Activated CD4-positive, alpha-beta T cell treated with anti-CD3 and anti-CD28 coated beads, Interleukin-2, Interleukin-6, amounts not matched to agents 100 ng/mL and 50 ng/mL, durations not matched to agents 16 hours and 8 hours (primary cell): Measurements from ENCODE around the gene LCN6.
"Not testable (repeated sequence)": the region's sequence is repeated elsewhere in the genome, so short reads cannot be mapped to it uniquely, and the experiment has no call there.

ENCODE experiments used
- DNase-seq: peaks from one replicate; pipeline ENCODE4 v3.0.0-alpha.2; 2020

LCN6 gene

DNA sequence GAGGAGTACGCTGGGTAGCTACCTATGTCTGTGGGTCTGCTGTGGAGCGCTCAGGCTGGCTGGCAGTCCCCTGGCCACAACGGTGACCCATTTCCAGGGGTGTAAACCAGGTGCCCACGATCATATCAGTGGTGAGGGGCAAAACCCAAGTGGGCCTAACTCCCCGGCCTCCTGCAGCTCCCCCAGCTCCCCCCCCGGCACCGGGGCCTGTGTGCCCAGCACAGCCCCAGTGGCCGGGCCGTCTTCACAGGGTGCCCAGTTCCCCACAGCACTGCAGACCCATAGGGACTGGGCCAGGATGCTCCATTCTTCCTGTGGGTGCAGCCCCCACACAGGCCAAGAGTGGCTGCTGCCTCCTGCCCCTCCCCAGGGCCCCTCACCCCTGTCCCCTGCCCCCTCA is 10.7 kb upstream of the LCN6 start:
- no peak for DNase-seq

DNA sequence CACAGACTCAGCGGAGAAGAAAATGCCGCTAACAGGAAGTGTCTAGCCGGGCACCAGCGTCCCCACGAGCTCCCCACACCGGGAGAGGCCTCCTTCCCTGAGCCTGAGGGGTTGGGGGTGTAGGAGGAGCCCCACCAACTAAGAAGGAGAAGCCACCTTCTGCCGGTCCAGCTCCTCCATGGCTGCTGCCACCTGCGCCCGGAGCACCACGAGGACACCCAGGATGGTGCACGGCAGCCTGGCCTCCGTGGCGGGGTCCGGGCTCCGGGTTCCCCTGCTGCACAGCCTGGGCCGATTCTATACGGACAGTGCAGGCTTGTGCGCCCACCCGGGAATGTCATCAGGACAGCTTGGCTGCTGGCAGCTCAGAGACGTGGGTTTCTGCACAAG is 9.4 kb upstream of the LCN6 start:
- no peak for DNase-seq

DNA sequence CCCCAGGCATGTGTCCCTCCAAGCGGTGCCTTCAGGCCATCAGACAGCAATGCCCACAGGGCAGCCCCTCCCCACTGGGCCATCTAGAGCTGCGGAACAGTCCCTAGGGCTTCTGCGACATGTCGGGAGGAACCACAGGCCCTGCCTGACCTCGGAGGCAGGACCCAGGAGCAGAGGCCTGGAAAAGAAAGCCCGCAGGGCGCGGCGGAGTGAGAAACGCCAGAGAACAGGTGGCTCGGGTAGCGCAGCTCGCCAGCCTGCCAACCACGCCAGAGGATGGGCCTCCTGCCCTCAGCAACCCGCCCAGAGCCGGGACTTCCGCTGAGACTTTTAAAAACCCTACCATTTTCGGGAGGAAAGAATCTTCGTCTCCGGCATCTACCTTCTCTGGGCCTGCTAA is 9.0 kb upstream of the LCN6 start:
- no peak for DNase-seq

DNA sequence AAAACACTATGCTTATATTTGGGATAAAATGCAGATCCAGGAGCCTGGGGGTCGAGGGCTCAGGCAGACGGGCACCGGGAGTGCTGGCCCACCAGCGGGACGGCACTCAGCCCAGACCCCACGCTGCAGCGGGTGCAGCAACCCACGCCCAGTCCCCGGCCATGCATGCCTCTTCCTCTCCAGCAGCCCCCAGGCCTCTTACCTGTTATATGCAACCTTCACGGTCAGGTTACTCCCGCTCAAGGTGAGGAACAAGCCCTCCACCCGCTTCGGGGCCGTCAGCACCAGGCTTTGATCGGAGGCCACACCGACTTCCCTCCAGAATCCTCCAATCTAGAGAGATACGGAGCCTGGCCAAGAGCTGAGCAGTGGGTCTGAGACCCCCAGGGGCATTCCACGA is 8.5 kb upstream of the LCN6 start:
- no peak for DNase-seq

GRCh38 chr9:136756134-136756438 is 7.8 kb upstream of the LCN6 start:
- DNase-seq = no peak

DNA sequence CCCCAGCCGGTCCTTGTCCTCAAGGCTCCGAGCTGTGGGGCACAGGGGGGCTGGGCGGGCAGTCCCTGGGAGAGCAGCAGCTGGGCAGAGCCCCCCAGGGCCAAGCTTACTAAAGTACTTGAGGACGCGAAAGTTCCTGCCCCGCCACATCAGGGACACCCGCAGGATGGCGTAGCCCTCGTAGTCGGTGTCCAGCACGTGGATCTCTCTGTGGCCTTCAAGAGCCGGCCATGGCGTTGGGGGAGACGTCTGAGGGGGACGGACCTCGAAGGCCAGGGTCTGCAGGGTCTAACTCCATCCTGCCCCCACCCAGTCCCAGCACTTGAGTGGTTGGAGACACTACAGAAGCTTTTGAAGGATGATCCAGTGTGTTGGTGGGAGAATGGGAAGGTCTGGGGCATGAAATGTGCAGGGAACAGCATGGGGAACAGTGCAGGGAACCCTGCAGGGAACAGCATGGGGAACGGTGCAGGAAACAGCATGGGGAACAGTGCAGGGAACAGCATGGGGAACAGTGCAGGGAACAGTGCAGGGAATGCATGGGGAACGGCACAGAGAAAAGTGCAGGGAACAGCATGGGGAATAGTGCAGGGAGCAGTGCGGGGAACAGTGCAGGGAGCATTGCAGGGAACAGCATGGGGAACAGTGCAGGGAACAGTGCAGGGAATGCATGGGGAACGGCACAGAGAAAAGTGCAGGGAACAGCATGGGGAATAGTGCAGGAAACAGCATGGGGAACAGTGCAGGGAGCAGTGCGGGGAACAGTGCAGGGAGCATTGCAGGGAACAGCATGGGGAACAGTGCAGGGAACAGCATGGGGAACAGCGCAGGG is 7.2 kb upstream of the LCN6 start:
- not testable (repeated sequence) for DNase-seq

DNA sequence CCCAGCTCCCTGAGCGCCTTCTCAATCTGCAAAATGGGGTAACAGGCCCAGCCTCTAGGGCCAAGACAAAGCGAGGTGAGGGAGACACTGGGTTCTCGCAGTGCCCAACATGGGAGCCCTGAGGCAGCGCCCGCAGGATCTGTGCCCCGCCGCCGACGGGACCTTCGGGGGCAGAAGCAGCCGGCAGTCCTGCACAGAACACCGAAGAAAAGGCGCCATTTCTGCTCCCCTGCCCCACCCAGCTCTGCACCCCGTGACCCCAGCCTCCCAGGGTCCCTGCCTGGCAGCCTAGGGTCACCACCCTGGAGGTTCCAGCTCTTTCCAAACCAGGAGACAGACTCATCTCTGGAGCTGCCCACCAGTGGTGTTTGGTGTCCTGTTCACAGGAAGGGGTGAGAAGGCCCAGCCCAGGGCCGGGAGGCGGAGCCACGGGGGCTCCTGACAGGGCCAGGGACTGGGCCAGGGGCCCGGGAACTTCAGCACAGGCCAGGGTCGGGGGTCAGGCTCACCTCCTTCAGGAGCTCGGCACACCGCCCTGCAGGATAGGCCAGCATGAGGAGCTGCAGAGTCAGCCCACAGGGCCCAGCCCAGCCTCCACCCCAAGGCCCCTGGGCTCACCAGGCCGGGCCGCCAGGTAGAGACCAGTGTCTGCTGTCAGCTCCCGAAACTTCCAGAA is 6.4 kb upstream of the LCN6 start:
- no peak for DNase-seq

GRCh38 chr9:136754059-136754572 is 5.8 kb upstream of the LCN6 start:
- no peak for DNase-seq

DNA sequence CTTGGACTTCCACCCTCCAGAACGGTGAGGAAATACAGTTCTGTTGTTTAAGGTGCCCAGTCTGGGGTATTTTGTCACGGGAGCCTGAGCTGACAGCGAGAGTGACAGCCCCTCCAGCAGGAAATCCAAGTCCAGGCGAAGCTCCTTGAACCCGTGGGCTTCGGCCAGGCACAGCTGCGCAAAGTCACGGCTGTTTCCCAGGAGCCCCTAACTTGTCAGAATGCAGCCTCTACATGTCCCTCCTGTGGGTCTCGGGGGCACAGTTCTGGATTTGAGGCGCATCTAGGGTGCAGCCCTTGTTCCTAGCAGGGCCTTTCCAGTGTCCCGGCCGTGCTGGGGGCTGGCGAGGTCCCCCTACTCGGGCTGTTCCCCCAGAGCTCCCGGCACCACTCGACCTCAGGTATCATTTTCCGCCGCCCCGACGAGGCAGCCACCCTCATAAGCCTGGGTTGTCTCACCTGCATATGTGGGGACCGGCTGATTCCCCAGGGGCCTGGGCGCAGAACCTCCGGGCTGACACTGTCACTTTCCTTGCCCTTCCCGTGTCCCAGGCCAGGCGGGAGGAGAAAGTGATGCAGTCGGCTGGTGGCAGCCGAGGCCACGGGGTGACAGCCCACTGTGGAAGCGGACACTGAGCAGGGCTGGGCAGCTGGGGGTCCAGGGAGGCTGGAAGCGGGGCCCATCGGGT is 5.2 kb upstream of the LCN6 start:
- no peak for DNase-seq

DNA sequence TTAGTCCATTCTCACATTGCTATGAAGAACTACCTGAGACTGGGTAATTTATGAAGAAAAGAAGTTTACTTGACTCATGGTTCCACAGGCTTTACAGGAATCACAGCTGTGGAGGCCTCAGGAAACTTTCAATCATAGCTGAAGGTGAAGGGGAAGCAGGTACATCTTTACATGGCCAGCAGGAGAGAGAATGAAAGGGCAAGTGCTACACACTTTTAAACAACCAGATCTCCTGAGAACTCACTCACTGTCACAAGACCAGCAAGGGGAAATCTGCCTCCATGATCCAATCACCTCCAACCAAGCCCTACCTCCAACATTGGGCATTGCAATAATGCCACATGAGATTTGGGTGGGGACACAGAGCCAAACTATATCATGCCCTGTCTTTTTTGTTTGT is 3.5 kb upstream of the LCN6 start:
- DNase-seq = no peak

DNA sequence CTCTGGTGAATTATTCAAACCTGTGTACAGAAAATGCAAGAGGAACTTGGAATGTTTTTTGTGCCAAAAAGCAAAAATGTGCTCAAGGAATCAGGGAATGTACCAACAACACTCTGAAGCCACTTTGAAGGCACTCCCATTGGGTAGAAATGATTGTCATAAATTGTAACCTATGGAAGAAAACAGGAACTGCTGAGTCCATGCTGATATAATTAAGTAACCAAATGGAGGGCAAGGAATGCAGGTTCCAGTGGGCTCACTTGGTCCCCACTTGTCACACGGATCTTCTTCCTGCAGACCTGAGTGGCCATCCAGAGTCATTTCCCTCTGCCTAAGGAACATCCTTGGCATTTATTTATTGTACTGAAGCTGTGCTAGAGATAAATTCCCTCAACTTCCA is 2.9 kb upstream of the LCN6 start:
- no peak for DNase-seq

DNA sequence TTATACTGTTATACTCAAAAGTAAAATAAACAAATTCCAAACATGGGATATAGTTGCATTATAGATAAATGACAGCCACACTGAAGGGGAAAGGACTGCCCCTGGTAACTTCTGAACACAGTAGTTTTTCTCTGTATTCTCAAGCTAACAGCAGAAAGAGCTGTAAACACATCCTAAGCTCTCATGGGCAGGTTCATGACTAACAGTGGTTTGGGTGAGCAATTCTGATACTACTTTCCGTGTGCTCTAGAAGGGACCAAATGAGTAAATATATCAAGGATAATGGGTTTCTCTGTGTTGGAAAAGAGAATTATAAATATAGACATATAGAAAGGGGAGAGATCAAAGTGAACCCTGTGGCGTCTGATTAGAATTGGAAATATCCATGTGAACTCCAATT is 2.2 kb upstream of the LCN6 start:
- peak; percentile 74 for DNase-seq

DNA sequence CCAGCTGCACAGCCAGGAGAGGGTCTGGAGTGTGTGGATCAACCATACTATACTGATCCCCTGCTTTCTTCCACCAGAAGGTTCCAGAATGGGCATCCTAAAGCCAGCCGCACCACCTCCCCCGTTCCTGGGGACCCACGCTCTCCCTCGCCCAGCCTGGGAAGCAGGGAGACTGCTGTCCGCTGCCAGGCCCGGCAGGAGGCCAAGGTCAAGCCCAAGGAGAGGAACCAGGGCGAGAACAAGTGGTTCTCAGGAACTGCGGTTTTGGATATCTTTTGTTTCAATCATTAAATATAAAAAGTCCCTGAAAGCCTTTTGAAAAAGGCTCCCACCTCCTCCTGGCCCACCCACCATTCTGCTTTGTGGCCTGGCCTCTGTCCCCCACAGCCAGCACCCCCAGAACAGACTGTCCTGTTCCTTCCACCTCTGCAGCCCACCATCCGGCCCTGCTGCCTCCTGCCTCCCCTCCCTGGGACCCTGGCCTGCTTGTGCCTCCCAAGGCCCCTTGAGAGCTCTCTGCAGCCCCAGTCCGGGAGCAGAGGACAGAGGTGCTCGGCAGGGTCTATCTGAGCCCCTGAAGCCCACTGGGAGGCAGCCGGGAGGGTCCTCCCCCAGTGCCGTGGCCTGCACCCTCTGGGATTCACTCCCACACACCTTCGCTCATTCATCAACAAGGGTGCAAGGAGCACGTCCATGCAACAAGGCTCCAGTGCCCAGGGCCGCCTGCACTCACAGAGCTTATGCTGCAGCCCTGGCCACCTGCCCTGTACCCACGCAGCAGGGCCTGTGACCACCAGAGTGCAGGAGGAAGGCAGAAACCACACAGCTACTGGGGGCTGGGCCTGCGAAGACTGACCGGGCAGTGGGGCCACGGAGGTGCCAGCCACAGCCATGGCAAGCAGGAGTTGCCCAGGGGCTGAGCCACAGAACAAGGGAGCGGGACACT is 614 bp upstream of the LCN6 start:
- no peak for DNase-seq

DNA sequence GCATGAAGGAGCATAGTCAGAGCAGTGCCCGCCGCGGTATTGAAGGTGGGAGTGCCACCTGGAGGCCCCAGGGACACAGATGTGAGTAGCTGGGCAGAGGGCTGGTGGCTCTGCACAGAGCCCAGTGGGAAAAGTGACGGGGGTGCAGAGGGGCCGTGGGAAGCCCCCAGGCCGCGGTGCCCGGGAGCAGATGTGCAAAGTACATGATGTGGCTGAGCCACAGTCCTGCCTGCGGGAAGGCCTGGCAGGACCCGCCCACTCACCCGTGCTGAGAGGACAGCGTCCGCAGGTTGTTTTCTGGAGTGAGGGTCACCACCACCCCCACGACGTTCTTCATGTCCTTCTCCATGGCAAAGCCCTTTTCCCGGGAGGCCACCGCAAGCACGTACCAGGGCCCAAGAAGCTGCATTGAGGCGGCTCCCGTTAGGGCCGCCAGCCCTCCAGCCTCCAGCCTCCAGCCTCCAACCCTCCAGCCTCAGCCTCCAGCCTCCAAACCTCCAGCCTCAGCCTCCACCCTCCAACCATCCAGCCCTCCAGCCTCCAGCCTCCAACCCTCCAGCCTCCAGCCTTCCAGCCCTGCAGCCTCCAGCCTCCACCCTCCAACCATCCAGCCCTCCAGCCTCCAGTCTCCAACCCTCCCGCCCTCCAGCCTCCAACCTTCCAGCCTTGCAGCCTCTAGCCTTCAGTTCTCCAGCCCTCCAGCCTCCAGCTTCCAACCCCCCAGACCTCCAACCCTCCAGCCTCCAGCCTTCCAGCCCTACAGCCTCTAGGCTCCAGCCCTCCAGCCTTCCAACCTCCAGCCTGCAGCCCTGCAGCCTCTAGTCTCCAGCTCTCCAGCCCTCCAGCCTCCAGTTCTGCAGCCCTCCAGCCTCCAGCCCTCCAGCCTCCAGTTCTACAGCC is 914 bp downstream of the LCN6 start:
- no peak for DNase-seq

DNA sequence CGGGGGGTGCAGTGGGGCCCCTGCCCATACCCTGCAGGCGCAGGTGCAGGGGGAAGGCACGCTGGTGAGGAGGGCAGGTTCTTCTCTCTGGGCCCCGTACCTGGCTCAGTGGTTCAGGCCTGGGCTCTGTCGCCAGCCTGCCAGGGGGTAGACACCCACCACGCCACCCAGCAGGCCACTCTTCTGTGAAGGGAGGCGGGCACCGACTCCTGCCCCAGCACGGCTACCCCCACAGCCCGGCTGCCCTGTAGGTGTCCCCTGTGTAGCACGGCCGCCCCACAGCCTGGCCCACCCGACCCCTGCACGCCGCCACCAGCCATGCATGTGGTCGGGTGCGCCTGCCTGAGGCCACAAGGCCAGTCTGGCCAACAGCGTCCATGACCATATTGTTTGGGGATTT is 1.7 kb downstream of the LCN6 start:
- DNase-seq = no peak

GRCh38 chr9:136746155-136746490 is 2.2 kb downstream of the LCN6 start:
- DNase-seq = no peak

- no peak for DNase-seq
Measured at GRCh38 chr9:136745389-136746154, 2.8 kb downstream of the LCN6 start.

GRCh38 chr9:136744773-136745172 is 3.6 kb downstream of the LCN6 start:
- DNase-seq = no peak

DNA sequence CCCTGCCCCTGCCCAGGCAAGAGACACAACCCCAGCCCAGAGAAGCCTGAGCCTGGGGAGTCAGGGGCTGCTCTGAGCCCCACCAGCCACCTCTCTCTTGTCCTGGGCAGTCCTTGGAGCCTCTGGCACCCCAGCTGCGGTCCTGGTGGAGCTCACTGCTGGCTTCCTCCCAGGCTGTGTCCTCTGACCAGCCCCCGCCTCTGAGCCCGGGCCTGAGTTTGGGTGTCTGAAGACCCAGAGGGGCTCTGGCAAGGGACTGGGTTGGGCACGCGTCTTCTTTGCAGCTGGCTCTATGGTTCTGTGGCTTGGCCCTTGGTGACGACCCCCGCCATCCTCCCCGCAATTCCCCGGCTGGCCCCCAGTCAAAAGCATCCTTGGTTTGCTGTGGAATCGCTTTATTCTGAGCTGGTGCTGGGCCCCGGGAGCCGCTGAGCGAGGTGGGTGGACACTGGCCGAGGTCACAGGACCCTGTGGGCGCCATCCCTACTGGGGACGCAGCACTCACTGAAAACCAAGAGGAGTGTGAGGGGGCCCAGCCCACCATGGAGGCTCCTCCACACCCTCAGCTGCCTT is 4.6 kb downstream of the LCN6 start:
- DNase-seq = no peak

DNA sequence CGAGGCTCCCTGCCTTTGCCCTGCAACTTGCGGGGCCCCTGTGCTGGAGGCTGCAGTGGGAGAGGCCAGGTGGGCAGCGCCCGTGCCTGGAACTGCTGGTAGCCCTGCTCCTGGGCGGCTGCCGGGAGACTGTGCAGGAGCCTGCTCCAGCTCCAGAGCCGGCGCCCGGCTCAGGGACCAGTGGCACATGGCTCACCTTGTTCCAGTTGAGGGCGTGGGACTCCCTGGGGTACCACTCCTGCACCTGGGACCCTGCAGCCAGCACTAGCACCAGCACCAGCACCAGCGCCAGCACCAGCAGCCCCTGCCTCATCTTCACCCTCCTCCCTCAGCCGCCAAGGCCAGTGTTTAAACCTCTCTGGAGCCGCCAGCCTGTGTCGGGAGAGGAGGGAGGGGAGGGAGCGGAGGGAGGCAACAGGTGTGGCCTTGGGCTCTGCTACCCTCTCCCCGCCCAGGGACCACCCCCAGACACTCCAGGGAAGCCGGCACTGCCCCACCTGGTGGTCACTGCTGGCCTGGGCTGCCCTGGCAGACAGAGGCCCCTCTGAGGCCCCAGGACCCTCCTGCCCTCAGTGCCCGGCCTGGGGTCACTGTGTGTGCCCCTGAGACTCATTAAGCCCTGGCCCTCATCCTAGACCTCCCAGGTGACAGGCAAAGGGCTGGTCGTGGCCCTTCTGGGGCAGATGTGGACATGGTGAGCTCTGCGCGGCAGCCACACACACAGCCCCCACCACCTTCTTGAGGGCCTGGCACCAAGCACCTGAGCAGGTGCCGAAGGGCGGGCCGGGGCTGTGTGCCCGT is 5.5 kb downstream of the LCN6 start, which contains the start of gene LCN10:
LCN10 (minus strand) TSS at position 350 of the 801 bp plus-strand sequence; CDS start at position 313, 37 bp downstream.
- DNase-seq = no peak
